Measurements from ENCODE around the gene ZFPM1.

The ZFPM1 gene

GRCh38 chr16:88448461-88449266 is 4.4 kb upstream of the ZFPM1 start:
- TF ChIP-seq CTCF (IDR thresholded peaks at IDR 0.05), result no peak
- no peak for DNase-seq (ENCODE audit: low spot score)
- no peak overlapping the region for H3K27ac ChIP-seq
- H3K4me3 ChIP-seq, result no peak overlapping the region

- TF ChIP-seq CTCF (IDR thresholded peaks at IDR 0.05), result no peak
- no peak overlapping the region for H3K4me3 ChIP-seq
- DNase-seq (ENCODE audit: low spot score), result no peak
- H3K27ac ChIP-seq, result no peak overlapping the region
These were observed 3.9 kb upstream of the ZFPM1 start for GRCh38 chr16:88449267-88449561.

- H3K27ac ChIP-seq, result peak overlapping the region in 1 of 2 donors; percentile 81
- peak overlapping the region; percentile 91 for H3K4me3 ChIP-seq
- TF ChIP-seq CTCF (IDR thresholded peaks at IDR 0.05), result no peak
- no peak for DNase-seq (ENCODE audit: low spot score)
These were observed 1.2 kb upstream of the ZFPM1 start for GRCh38 chr16:88451586-88452481.

- no peak for TF ChIP-seq CTCF (IDR thresholded peaks at IDR 0.05)
- peak; percentile 97 for DNase-seq (ENCODE audit: low spot score)
- H3K4me3 ChIP-seq, result peak overlapping the region; percentile 91
- peak overlapping the region; percentile 12 to 81 for H3K27ac ChIP-seq
These were observed 431 bp upstream of the ZFPM1 start for GRCh38 chr16:88452482-88453216.

GRCh38 chr16:88453611-88454522 is 787 bp downstream of the ZFPM1 start:
- TF ChIP-seq CTCF (IDR thresholded peaks at IDR 0.05), result no peak
- DNase-seq (ENCODE audit: low spot score), result no peak
- Histone ChIP-seq H3K4me3 (peak overlapping the region; percentile 91), H3K27ac (peak overlapping the region in 1 of 2 donors; percentile 53)

GRCh38 chr16:88454523-88454947 is 1.5 kb downstream of the ZFPM1 start:
- H3K27ac ChIP-seq, result peak overlapping the region in 1 of 2 donors; percentile 53
- TF ChIP-seq CTCF (IDR thresholded peaks at IDR 0.05), result no peak
- no peak for DNase-seq (ENCODE audit: low spot score)
- H3K4me3 ChIP-seq, result peak overlapping the region; percentile 91

Data from coronary artery (tissue), 2 donors.